ENCODE data around the gene FBXW9.

- TF ChIP-seq CTCF (IDR thresholded peaks at IDR 0.05): no peak
- no peak for TF ChIP-seq POLR2A (IDR thresholded peaks at IDR 0.05)
Observed at GRCh38 chr19:12689012-12689411, 7.4 kb downstream of the FBXW9 start.

All from stomach (tissue), 4 donors.